Keratinocyte (primary cell): ENCODE measurements around the gene CD37.

Source experiments
- CTCF ChIP-seq, 3 experiments: IDR thresholded peaks in 1 of 3; conservative IDR thresholded peaks in 1 of 3; optimal IDR thresholded peaks in 1 of 3; 2 replicates in 2 of 3; 3 replicates in 1 of 3; pipeline versions ENCODE3 to v1.5.1; 2011; ENCODE audit warnings: low read length in 3 of 3, mild to moderate bottlenecking in 3 of 3, moderate library complexity in 2 of 3, control low read depth in 1 of 3, inconsistent platforms in 1 of 3; ENCODE audit not compliant: insufficient read depth in 2 of 3; ENCODE audit errors: extremely low read depth in 1 of 3
- EZH2 ChIP-seq: IDR thresholded peaks from one replicate; pipeline ENCODE4 v1.6.1; 2012; ENCODE audit warnings: inconsistent platforms, mild to moderate bottlenecking, low read length, moderate library complexity

- no peak for TF ChIP-seq CTCF (optimal IDR thresholded peaks at IDR 0.05 in 1 of 3, IDR thresholded peaks at IDR 0.05 in 1 of 3, conservative IDR thresholded peaks at IDR 0.05 in 1 of 3; ENCODE audit: extremely low read depth in 1 of 3, insufficient read depth in 2 of 3, low read length in 3 of 3)
- no peak for TF ChIP-seq EZH2
These were observed 29.0 kb downstream of the CD37 start for GRCh38 chr19:49364083-49364737.
